K562 (cell line): ENCODE measurements around the gene PIM3. TPM values are rescaled to one million over a fixed set of nuclear protein-coding genes. Genes with fewer than 3 reads are reported as not detected.

ENCODE experiments used
- BACH1 ChIP-seq: fragments of 200-800 bp; sonication (Bioruptor generic); IDR thresholded peaks from 2 replicates; pipeline ENCODE4 v1.6.1; 2016; ENCODE audit warnings: missing genetic modification characterization, missing compliant biosample characterization
- FOXP1 ChIP-seq: sonication (generic); formaldehyde crosslinking; IDR thresholded peaks from 2 replicates; pipeline ENCODE4 v1.8.0; 2022; ENCODE audit warnings: mild to moderate bottlenecking, missing genetic modification reagents
- KAT7 ChIP-seq: sonication (generic); formaldehyde crosslinking; IDR thresholded peaks from 2 replicates; pipeline ENCODE4 v1.8.0; 2022; ENCODE audit warnings: missing genetic modification reagents, mild to moderate bottlenecking, borderline replicate concordance
- ZBTB1 ChIP-seq: sonication (generic); formaldehyde crosslinking; IDR thresholded peaks from 2 replicates; pipeline ENCODE4 v1.8.1; 2023; ENCODE audit warnings: missing genetic modification reagents, low read depth, mild to moderate bottlenecking, borderline replicate concordance
- ZBTB8A ChIP-seq: fragments of 450-650 bp; IDR thresholded peaks from 2 replicates; pipeline ENCODE4 v1.6.1; 2018; ENCODE audit warnings: mild to moderate bottlenecking, moderate library complexity; ENCODE audit not compliant: partially characterized antibody
- ZNF445 ChIP-seq: fragments of 250-450 bp; sonication (Bioruptor Pico); IDR thresholded peaks from 2 replicates; pipeline ENCODE4 v1.4.0; 2020; ENCODE audit warnings: low read depth, mild to moderate bottlenecking, moderate library complexity
- ZNF668 ChIP-seq: fragments of 250-450 bp; sonication (Bioruptor Pico); IDR thresholded peaks from 2 replicates; pipeline ENCODE4 v1.8.0; 2022; ENCODE audit warnings: mild to moderate bottlenecking, inconsistent platforms
- polyA plus RNA-seq, 8 experiments: library from polyadenylated mRNA; depleted of rRNA in 4 of 8; stranded (reverse) in 5 of 8; unstranded in 3 of 8; fragments of >200 nt; fragmentation: Nextera tagmentation in 2 of 8; fragmentation: Illumina TruSeq in 1 of 8; extraction: Ambion mirVana in 2 of 8; extraction: Trizol in 1 of 8; gene quantifications; 2 replicates each; pipeline versions ENCODE4 v1.2.1 to v1.2.3, GENCODE V29; 2011 to 2014; ENCODE audit warnings: inconsistent platforms in 1 of 8, missing spikeins in 1 of 8
- total RNA-seq, 7 experiments: library from RNA; depleted of rRNA in 6 of 7; stranded (reverse); fragments of >200 nt in 6 of 7; fragmentation: Illumina TruSeq in 2 of 7; extraction: Trizol in 2 of 7; gene quantifications; 2 replicates each; pipeline versions ENCODE4 v1.2.1 to v1.2.3, GENCODE V29; 2011 to 2021; ENCODE audit warnings: low replicate concordance in 1 of 7
- TF ChIP-seq, protein P1 (sequence below), 2 experiments: fragments of 450-650 bp in 1 of 2; sonication (generic) in 1 of 2; formaldehyde crosslinking in 1 of 2; IDR thresholded peaks; 2 replicates each; pipeline versions ENCODE4 v1.7.1 to v1.9.0; 2016 to 2022; ENCODE audit warnings: inconsistent platforms in 1 of 2, mild to moderate bottlenecking in 1 of 2, missing genetic modification reagents in 1 of 2
- TF ChIP-seq, protein P2 (sequence below): fragments of 450-650 bp; formaldehyde crosslinking; IDR thresholded peaks from 2 replicates; pipeline ENCODE4 v1.4.0; 2022; ENCODE audit warnings: missing genetic modification characterization
- TF ChIP-seq, protein P3 (sequence below): fragments of 450-650 bp; IDR thresholded peaks from 2 replicates; pipeline ENCODE4 v1.6.1; 2018; ENCODE audit not compliant: partially characterized antibody

The PIM3 gene
- total and polyA plus RNA-seq, 9 of the 15 experiments (the other 6 are each of a cell fraction or from before 2014, with no cell fraction given), result 0.24 to 40.5 (median 5.3) TPM

DNA sequence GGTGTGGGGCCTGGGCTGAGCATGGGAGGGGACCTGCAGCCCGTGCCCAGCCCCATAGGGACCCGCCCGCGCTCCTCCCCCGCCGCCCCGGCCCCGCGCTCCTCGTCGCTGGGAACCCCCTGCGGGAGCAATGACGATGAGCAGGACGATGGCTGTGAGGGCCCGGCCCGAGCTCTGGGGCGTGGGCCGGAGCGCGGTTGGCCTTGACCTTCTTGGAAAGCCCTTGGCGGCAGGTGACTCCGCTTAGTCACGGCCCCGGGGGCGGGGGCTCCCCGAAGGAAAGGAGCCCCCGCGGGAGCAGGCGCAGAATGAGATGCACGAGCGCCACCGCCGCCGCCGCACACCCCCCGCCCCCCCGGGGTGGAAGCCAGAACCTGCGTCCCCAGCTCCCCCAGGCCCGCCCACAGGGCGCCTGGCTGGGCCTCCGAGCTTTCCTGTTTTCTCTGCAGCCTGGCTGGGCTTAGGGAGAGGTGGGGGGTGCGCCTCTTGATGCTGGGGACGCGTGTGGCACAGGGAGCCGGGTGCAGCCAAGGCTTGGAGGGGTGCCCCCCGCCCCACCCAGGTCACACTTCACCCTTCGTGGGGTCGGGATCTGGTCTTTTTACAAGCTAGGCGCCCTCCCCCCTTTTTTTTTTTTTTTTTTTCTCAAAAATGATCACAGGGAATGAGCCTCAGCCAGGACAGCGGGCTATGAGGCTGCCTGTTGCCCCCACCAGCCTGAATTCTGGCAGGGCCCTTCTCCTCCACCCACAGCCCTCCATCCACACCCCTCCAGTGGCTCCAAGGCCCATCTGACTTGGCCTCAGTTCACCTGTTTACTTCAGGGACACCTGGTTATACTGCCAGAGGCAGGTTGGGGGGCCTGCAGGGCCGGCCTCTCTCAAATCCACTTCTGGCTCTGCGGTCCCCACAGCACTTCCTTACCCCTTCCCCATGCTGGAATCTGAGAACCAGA lies 24.3 kb upstream of the PIM3 start (continued):
- TF ChIP-seq, protein P1, sequence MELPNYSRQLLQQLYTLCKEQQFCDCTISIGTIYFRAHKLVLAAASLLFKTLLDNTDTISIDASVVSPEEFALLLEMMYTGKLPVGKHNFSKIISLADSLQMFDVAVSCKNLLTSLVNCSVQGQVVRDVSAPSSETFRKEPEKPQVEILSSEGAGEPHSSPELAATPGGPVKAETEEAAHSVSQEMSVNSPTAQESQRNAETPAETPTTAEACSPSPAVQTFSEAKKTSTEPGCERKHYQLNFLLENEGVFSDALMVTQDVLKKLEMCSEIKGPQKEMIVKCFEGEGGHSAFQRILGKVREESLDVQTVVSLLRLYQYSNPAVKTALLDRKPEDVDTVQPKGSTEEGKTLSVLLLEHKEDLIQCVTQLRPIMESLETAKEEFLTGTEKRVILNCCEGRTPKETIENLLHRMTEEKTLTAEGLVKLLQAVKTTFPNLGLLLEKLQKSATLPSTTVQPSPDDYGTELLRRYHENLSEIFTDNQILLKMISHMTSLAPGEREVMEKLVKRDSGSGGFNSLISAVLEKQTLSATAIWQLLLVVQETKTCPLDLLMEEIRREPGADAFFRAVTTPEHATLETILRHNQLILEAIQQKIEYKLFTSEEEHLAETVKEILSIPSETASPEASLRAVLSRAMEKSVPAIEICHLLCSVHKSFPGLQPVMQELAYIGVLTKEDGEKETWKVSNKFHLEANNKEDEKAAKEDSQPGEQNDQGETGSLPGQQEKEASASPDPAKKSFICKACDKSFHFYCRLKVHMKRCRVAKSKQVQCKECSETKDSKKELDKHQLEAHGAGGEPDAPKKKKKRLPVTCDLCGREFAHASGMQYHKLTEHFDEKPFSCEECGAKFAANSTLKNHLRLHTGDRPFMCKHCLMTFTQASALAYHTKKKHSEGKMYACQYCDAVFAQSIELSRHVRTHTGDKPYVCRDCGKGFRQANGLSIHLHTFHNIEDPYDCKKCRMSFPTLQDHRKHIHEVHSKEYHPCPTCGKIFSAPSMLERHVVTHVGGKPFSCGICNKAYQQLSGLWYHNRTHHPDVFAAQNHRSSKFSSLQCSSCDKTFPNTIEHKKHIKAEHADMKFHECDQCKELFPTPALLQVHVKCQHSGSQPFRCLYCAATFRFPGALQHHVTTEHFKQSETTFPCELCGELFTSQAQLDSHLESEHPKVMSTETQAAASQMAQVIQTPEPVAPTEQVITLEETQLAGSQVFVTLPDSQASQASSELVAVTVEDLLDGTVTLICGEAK (IDR thresholded peaks at IDR 0.05), result no peak
- TF ChIP-seq, protein P1 (CRISPR knock-in tag; IDR thresholded peaks at IDR 0.05), result no peak
- TF ChIP-seq, protein P2, sequence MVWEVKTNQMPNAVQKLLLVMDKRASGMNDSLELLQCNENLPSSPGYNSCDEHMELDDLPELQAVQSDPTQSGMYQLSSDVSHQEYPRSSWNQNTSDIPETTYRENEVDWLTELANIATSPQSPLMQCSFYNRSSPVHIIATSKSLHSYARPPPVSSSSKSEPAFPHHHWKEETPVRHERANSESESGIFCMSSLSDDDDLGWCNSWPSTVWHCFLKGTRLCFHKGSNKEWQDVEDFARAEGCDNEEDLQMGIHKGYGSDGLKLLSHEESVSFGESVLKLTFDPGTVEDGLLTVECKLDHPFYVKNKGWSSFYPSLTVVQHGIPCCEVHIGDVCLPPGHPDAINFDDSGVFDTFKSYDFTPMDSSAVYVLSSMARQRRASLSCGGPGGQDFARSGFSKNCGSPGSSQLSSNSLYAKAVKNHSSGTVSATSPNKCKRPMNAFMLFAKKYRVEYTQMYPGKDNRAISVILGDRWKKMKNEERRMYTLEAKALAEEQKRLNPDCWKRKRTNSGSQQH (CRISPR knock-in tag), result no peak
- TF ChIP-seq, protein P3, sequence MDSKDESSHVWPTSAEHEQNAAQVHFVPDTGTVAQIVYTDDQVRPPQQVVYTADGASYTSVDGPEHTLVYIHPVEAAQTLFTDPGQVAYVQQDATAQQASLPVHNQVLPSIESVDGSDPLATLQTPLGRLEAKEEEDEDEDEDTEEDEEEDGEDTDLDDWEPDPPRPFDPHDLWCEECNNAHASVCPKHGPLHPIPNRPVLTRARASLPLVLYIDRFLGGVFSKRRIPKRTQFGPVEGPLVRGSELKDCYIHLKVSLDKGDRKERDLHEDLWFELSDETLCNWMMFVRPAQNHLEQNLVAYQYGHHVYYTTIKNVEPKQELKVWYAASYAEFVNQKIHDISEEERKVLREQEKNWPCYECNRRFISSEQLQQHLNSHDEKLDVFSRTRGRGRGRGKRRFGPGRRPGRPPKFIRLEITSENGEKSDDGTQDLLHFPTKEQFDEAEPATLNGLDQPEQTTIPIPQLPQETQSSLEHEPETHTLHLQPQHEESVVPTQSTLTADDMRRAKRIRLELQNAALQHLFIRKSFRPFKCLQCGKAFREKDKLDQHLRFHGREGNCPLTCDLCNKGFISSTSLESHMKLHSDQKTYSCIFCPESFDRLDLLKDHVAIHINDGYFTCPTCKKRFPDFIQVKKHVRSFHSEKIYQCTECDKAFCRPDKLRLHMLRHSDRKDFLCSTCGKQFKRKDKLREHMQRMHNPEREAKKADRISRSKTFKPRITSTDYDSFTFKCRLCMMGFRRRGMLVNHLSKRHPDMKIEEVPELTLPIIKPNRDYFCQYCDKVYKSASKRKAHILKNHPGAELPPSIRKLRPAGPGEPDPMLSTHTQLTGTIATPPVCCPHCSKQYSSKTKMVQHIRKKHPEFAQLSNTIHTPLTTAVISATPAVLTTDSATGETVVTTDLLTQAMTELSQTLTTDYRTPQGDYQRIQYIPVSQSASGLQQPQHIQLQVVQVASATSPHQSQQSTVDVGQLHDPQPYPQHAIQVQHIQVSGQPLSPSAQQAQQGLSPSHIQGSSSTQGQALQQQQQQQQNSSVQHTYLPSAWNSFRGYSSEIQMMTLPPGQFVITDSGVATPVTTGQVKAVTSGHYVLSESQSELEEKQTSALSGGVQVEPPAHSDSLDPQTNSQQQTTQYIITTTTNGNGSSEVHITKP, result no peak
- TF ChIP-seq BACH1 (tag) (no peak), ZBTB1 (CRISPR knock-in tag) (no peak), ZNF668 (CRISPR knock-in tag) (no peak), ZBTB8A (no peak), FOXP1 (CRISPR knock-in tag) (no peak), ZNF445 (CRISPR knock-in tag) (no peak), KAT7 (CRISPR knock-in tag) (no peak)
